Heart left ventricle (tissue), 16 donors: Measurements from ENCODE around the gene NARF. TPM values are rescaled to one million over a fixed set of nuclear protein-coding genes. Genes with fewer than 3 reads are reported as not detected.
"Not testable (repeated sequence)": the region's sequence is repeated elsewhere in the genome, so short reads cannot be mapped to it uniquely, and the experiment has no call there.

Source experiments
- ATAC-seq, 4 donors: fragments of 200-7000 bp; cut with Tn5 transposase; one replicate each; pipeline ENCODE4 v1.9.1; 2020 to 2022; ENCODE audit warnings: moderate library complexity in 4 of 4, mild to moderate bottlenecking in 3 of 4, moderate number of reproducible peaks in 1 of 4
- DNase-seq, 5 donors: peaks; one replicate each; pipeline ENCODE4 v3.0.0-alpha.2; 2020
- H3K27ac ChIP-seq, 12 donors: fragments of 200-600 bp; sonication (generic) in 4 of 12; one replicate each; pipeline versions ENCODE4 v1.5.0 to v1.8.0; 2016 to 2022; ENCODE audit warnings: mild to moderate bottlenecking in 2 of 12
- H3K27me3 ChIP-seq, 9 donors: fragments of 200-600 bp; sonication (generic) in 2 of 9; one replicate each; pipeline versions ENCODE4 v1.5.1 to v1.8.0; 2016 to 2022; ENCODE audit warnings: mild to moderate bottlenecking in 3 of 9
- H3K36me3 ChIP-seq, 9 donors: fragments of 200-600 bp; sonication (generic) in 2 of 9; one replicate each; pipeline versions ENCODE4 v1.5.0 to v1.8.0; 2018 to 2022; ENCODE audit warnings: mild to moderate bottlenecking in 2 of 9
- H3K4me1 ChIP-seq, 12 donors: fragments of 200-600 bp; sonication (generic) in 4 of 12; one replicate each; pipeline versions ENCODE4 v1.5.0 to v1.8.0; 2016 to 2022; ENCODE audit warnings: mild to moderate bottlenecking in 3 of 12
- H3K4me3 ChIP-seq, 12 donors: fragments of 200-600 bp; sonication (generic) in 4 of 12; one replicate each; pipeline versions ENCODE4 v1.5.0 to v1.8.0; 2017 to 2022; ENCODE audit warnings: mild to moderate bottlenecking in 9 of 12, moderate library complexity in 4 of 12
- H3K9me3 ChIP-seq, 12 donors: fragments of 200-600 bp; sonication (generic) in 4 of 12; one replicate each; pipeline versions ENCODE4 v1.5.0 to v1.8.0; 2016 to 2022; ENCODE audit warnings: mild to moderate bottlenecking in 1 of 12
- POLR2A ChIP-seq, 2 donors: fragments of 450-650 bp; IDR thresholded peaks; one replicate each; pipeline ENCODE4 v1.6.1; 2017; ENCODE audit warnings: antibody characterized with exemption in 2 of 2, mild to moderate bottlenecking in 2 of 2, moderate library complexity in 2 of 2
- WGBS, 4 donors: extraction: QIAGEN DNeasy Blood & Tissue Kit in 2 of 4; methylation state at CpG; one replicate each; pipeline versions ENCODE4 v1.1.5 to v1.1.7; 2013 to 2018; 5-methylcytosine and 5-hydroxymethylcytosine counted together
- intact Hi-C, 10 donors: fragments of 100-400 bp; cut with DNase I; formaldehyde crosslinking; loops; one replicate each; pipeline versions ENCODE4 v1.11.1 to v1.14.2; 2022
- polyA plus RNA-seq, 2 donors: library from polyadenylated mRNA; stranded (reverse); fragments of 200-250 nt; gene quantifications; one replicate each; pipeline ENCODE4 v1.2.3, GENCODE V29; 2013
- total RNA-seq, 9 donors: library from RNA; depleted of rRNA in 2 of 9; stranded (reverse); fragments of >200 nt in 2 of 9; fragmentation: NEBNext Ultra II Directional in 3 of 9; extraction: Animal tissue kit (Norgen Biotek cat#: 25700) in 3 of 9; gene quantifications; one replicate each; pipeline versions ENCODE4 v1.1.0 to v1.2.4, GENCODE V29; 2016 to 2023
- TF ChIP-seq, protein P1 (sequence below), 12 donors: fragments of 200-600 bp; sonication (generic) in 4 of 12; IDR thresholded peaks; one replicate each; pipeline versions ENCODE4 v1.5.0 to v1.8.0; 2018 to 2022; ENCODE audit warnings: antibody characterized with exemption in 12 of 12, mild to moderate bottlenecking in 5 of 12
- donor health status: ischemic (EF 13 %, LVEDD 7.1; RV severe dilation, severe dysfunction).
- donor health status: healthy with polysubstance abuse.
- donor health status: DM: no; HTN: yes; CAD: no.
- donor health status: DM: no; HTN: no; CAD: no.
- donor health status: ischemic (EF 25% LVEDD 6.9; RV normal size, moderate dysfunction).
- donor health status: ischemic (EF 25% LVEDD 5.7; RV mildly dilated, moderate dysfunction).
- donor health status: healthy.
- donor health status: DM: yes; HTN: yes; CAD: no.
- donor health status: ischemic (EF 35%, LVEDD 5.7; RV mildly dilated, moderate dysfunction).
- donor health status: nonischemic (EF 11% LVEDD 7.7; RV severe dilation, severe dysfunction).
- donor health status: DM: yes; HTN: yes; CAD: no.
- donor health status: PGD.
- donor health status: ischemic (EF 29% LVEDD 5.4; RV normal size, mild dysfunction).
- donor health status: nonischemic (EF 23%, LVEDD 6.1; RV moderate dilation, normal function).

The NARF gene
- total and polyA plus RNA-seq, 11 donors: 48.6 to 111 (median 63.0) TPM

DNA sequence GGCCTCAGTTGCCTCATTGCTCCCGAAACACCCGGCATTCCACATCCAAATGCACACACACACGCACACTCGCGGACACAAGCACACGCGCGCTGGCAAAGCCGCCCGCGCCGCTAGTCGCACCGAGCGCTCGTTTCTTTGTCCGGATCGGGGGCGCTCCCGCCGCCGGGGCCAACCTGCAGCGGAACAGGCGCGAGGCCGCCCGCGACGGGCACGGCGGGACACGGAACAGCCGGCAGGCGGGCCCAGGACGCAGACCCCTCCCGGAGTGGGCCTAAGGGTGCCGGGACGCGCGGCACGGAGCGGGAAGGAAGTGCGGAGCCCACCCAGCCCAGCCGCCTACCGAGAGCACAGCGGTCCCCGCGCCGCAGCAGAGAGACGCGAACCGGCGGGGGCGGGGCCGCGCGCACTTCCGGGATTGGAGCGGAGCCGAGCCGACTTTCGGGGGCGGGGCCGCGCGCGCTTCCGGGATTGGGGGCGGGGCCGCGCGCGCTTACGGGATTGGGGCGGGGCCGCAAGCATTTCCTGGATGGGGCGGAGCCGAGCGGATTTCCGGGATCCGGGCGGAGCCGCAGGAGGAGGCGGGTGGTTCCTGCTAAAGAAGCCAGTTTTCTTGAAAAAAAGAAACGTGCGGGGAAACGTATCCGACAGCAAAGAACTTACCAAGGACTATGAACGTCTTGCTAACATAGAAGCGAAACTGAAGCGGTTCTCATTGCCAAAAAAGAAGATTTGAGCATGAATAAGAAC lies 8.0 kb upstream of the NARF start, which contains the start of gene CYBC1:
Gene CYBC1, minus strand, starts transcription at position 396 of the 750 bp plus-strand sequence. CDS start 1,498 bp downstream, outside the sequence.
- ATAC-seq (peak; percentile 90 to 97 (median 96)), DNase-seq (peak; percentile 93 to 97 (median 94))
- Histone ChIP-seq H3K36me3 (peaks cover 0 to 21% (median 0%) of the 10 kb centered on the region in 9 donors), H3K4me3 (peak within 1 kb of the TSS; percentile 60 to 100 (median 95)), H3K9me3 (no peaks in the 10 kb centered on the region), H3K27me3 (no peaks in the 10 kb centered on the region), H3K4me1 (peaks cover 0 to 42% (median 23%) of the 10 kb centered on the region in 12 donors), H3K27ac (peak within 1 kb of the TSS; percentile 63 to 97 (median 94))
- intact Hi-C loops: loop anchor here in 3 of 10 donors (1.0 to 5.0 kb wide), 3 partner anchors 8 to 33 kb away; partner anchors contain the start of genes HEXD (in 2 of the 3), OGFOD3 (in 2 of the 3) and NARF (in 1 of the 3)
- TF ChIP-seq, protein P1, sequence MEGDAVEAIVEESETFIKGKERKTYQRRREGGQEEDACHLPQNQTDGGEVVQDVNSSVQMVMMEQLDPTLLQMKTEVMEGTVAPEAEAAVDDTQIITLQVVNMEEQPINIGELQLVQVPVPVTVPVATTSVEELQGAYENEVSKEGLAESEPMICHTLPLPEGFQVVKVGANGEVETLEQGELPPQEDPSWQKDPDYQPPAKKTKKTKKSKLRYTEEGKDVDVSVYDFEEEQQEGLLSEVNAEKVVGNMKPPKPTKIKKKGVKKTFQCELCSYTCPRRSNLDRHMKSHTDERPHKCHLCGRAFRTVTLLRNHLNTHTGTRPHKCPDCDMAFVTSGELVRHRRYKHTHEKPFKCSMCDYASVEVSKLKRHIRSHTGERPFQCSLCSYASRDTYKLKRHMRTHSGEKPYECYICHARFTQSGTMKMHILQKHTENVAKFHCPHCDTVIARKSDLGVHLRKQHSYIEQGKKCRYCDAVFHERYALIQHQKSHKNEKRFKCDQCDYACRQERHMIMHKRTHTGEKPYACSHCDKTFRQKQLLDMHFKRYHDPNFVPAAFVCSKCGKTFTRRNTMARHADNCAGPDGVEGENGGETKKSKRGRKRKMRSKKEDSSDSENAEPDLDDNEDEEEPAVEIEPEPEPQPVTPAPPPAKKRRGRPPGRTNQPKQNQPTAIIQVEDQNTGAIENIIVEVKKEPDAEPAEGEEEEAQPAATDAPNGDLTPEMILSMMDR (IDR thresholded peaks at IDR 0.05): no peak
- TF ChIP-seq POLR2A (IDR thresholded peaks at IDR 0.05): peak in 1 of 2 donors; percentile 86
- 0% methylated on average over 54 to 91 of the region's 91 CpGs for WGBS, 4 donors

DNA sequence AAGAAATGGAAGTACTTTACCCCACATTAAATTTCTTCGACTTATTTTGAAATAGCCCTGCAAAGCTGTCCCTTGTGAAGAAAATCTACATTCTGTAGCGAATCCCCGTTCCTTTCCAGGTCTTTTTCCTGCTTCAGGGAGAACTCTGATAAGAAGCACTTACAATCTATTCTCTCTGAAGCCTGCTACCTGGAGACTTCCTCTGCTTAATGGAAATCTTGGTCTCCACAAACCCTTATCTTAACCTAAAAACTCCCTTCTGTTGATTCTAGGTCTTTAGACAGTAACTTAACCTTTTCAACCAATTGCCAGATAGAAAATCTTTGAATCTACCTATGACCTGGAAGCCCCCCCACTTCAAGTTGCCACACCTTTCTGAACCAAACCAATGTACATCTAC lies 6.4 kb upstream of the NARF start:
- intact Hi-C loops: loop anchor here in 1 of 10 donors (5.0 kb wide), 1 partner anchor 35 kb away; the partner anchor contains the start of genes HEXD and OGFOD3
- Histone ChIP-seq H3K36me3 (peaks cover 0 to 7% (median 0%) of the 10 kb centered on the region in 9 donors), H3K27ac (peak overlapping the region in 4 of 12 donors; percentile 93 to 95 (median 95)), H3K4me1 (peaks cover 4 to 50% (median 28%) of the 10 kb centered on the region in 12 donors), H3K27me3 (no peaks in the 10 kb centered on the region), H3K9me3 (no peaks in the 10 kb centered on the region), H3K4me3 (no peak overlapping the region)
- WGBS, 4 donors: 93 to 97% (median 95%) methylated on average over 3 of the region's 3 CpGs
- TF ChIP-seq POLR2A (IDR thresholded peaks at IDR 0.05): no peak
- TF ChIP-seq, protein P1 (IDR thresholded peaks at IDR 0.05): no peak
- no peak for DNase-seq
- ATAC-seq: no peak

- H3K27me3 ChIP-seq, H3K4me3 ChIP-seq, ATAC-seq, DNase-seq, H3K36me3 ChIP-seq, H3K9me3 ChIP-seq, H3K27ac ChIP-seq: not testable (repeated sequence)
- H3K4me1 ChIP-seq: peaks cover 8 to 52% (median 36%) of the 10 kb centered on the region in 12 donors
- WGBS, 4 donors: 77 to 91% (median 81%) methylated on average over 7 of the region's 7 CpGs
- intact Hi-C loops: loop anchor here in 1 of 10 donors (5.0 kb wide), 1 partner anchor 36 kb away; the partner anchor contains the start of genes HEXD and OGFOD3
Observed at GRCh38 chr17:82453151-82453550, 5.4 kb upstream of the NARF start.

GRCh38 chr17:82453706-82454105 lies 4.8 kb upstream of the NARF start:
- H3K27ac ChIP-seq, H3K36me3 ChIP-seq, ATAC-seq, H3K4me3 ChIP-seq, DNase-seq, H3K27me3 ChIP-seq, H3K9me3 ChIP-seq: not testable (repeated sequence)
- WGBS, 4 donors: 94 to 98% (median 97%) methylated on average over 9 to 21 of the region's 21 CpGs
- H3K4me1 ChIP-seq: peaks cover 8 to 51% (median 36%) of the 10 kb centered on the region in 12 donors
- intact Hi-C loops: loop anchor here in 1 of 10 donors (5.0 kb wide), 1 partner anchor 36 kb away; the partner anchor contains the start of genes HEXD and OGFOD3
